HG03175 (cell line): ENCODE measurements around the gene AUTS2.

Source experiments
- ATAC-seq: cut with Tn5 transposase; IDR thresholded peaks from one replicate; pipeline ENCODE4 v1.9.1; 2021; ENCODE audit warnings: mild to moderate bottlenecking, moderate library complexity; ENCODE audit not compliant: unreplicated experiment

The AUTS2 gene

GRCh38 chr7:70574314-70574834, 976.1 kb downstream of the AUTS2 start:
- ATAC-seq = no peak

- ATAC-seq = no peak
Measured at GRCh38 chr7:70574970-70575799, 976.9 kb downstream of the AUTS2 start.

GRCh38 chr7:70577078-70577477, 978.8 kb downstream of the AUTS2 start:
- no peak for ATAC-seq

GRCh38 chr7:70578131-70578530, 979.9 kb downstream of the AUTS2 start:
- ATAC-seq = no peak

- ATAC-seq = no peak
Measured at GRCh38 chr7:70579397-70580097, 981.3 kb downstream of the AUTS2 start.

GRCh38 chr7:70580161-70580560, 981.9 kb downstream of the AUTS2 start:
- ATAC-seq = no peak

GRCh38 chr7:70582927-70583895, 984.9 kb downstream of the AUTS2 start:
- ATAC-seq = no peak

GRCh38 chr7:70583965-70584883, 985.9 kb downstream of the AUTS2 start:
- ATAC-seq = no peak

GRCh38 chr7:70585071-70585470, 986.8 kb downstream of the AUTS2 start:
- ATAC-seq = no peak

GRCh38 chr7:70586822-70587221, 988.5 kb downstream of the AUTS2 start:
- ATAC-seq = no peak

GRCh38 chr7:70587739-70588138, 989.5 kb downstream of the AUTS2 start:
- no peak for ATAC-seq

GRCh38 chr7:70588191-70588921, 990.1 kb downstream of the AUTS2 start:
- ATAC-seq = no peak

GRCh38 chr7:70589010-70589409, 990.7 kb downstream of the AUTS2 start:
- ATAC-seq = no peak

GRCh38 chr7:70589590-70589989, 991.3 kb downstream of the AUTS2 start:
- no peak for ATAC-seq

GRCh38 chr7:70590126-70590854, 992.0 kb downstream of the AUTS2 start:
- no peak for ATAC-seq

- ATAC-seq = no peak
Measured at GRCh38 chr7:70591643-70592042, 993.4 kb downstream of the AUTS2 start.

GRCh38 chr7:70592171-70592570, 993.9 kb downstream of the AUTS2 start:
- no peak for ATAC-seq

GRCh38 chr7:70594170-70594569, 995.9 kb downstream of the AUTS2 start:
- no peak for ATAC-seq
